NCI-H187 (cell line): Measurements from ENCODE around the gene DPYD.

Experiments
- DNase-seq, 2 experiments: peaks; one replicate each; lab custom pipeline; 2025; lab: John Stamatoyannopoulos, UW

Gene DPYD

GRCh38 chr1:97837161-97837560 is 83.7 kb downstream of the DPYD start:
- no peak for DNase-seq

- DNase-seq = no peak
Observed at GRCh38 chr1:97834899-97835298, 85.9 kb downstream of the DPYD start.

- DNase-seq = no peak
Observed at GRCh38 chr1:97833881-97834280, 87.0 kb downstream of the DPYD start.

GRCh38 chr1:97832481-97832880 is 88.4 kb downstream of the DPYD start:
- no peak for DNase-seq

- DNase-seq = no peak
Observed at GRCh38 chr1:97827887-97828286, 92.9 kb downstream of the DPYD start.

GRCh38 chr1:97826820-97827219 is 94.0 kb downstream of the DPYD start:
- DNase-seq = no peak

GRCh38 chr1:97824624-97825023 is 96.2 kb downstream of the DPYD start:
- DNase-seq = no peak

GRCh38 chr1:97824200-97824599 is 96.6 kb downstream of the DPYD start:
- no peak for DNase-seq

- DNase-seq = no peak
Observed at GRCh38 chr1:97820470-97821188, 100.2 kb downstream of the DPYD start.

- DNase-seq = no peak
Observed at GRCh38 chr1:97816927-97817326, 103.9 kb downstream of the DPYD start.

- no peak for DNase-seq
Observed at GRCh38 chr1:97814804-97815203, 106.0 kb downstream of the DPYD start.

- no peak for DNase-seq
Observed at GRCh38 chr1:97814121-97814520, 106.7 kb downstream of the DPYD start.

- no peak for DNase-seq
Observed at GRCh38 chr1:97812076-97812475, 108.8 kb downstream of the DPYD start.

GRCh38 chr1:97806996-97807520 is 113.8 kb downstream of the DPYD start:
- DNase-seq = no peak

- no peak for DNase-seq
Observed at GRCh38 chr1:97806326-97806725, 114.5 kb downstream of the DPYD start.

GRCh38 chr1:97805093-97805492 is 115.7 kb downstream of the DPYD start:
- no peak for DNase-seq

- DNase-seq = no peak
Observed at GRCh38 chr1:97803026-97803425, 117.8 kb downstream of the DPYD start.

GRCh38 chr1:97802011-97802410 is 118.8 kb downstream of the DPYD start:
- no peak for DNase-seq

GRCh38 chr1:97797403-97798183 is 123.2 kb downstream of the DPYD start:
- DNase-seq = no peak

- DNase-seq = no peak
Observed at GRCh38 chr1:97796711-97797110, 124.1 kb downstream of the DPYD start.

GRCh38 chr1:97792655-97793054 is 128.2 kb downstream of the DPYD start:
- no peak for DNase-seq

- DNase-seq = no peak
Observed at GRCh38 chr1:97791251-97791650, 129.6 kb downstream of the DPYD start.

- no peak for DNase-seq
Observed at GRCh38 chr1:97787231-97787630, 133.6 kb downstream of the DPYD start.
